Measurements from ENCODE around the gene GJC1. TPM values are rescaled to one million over a fixed set of nuclear protein-coding genes. Genes with fewer than 3 reads are reported as not detected.
"Not testable (repeated sequence)": the region's sequence is repeated elsewhere in the genome, so short reads cannot be mapped to it uniquely, and the experiment has no call there.

Gene GJC1
- total RNA-seq, 2 donors from 2014 or later: 1.6 to 2.6 TPM

GRCh38 chr17:44820631-44821212, 9.4 kb downstream of the GJC1 start:
- no peak for TF ChIP-seq POLR2A (IDR thresholded peaks at IDR 0.05)
- TF ChIP-seq, protein P1, sequence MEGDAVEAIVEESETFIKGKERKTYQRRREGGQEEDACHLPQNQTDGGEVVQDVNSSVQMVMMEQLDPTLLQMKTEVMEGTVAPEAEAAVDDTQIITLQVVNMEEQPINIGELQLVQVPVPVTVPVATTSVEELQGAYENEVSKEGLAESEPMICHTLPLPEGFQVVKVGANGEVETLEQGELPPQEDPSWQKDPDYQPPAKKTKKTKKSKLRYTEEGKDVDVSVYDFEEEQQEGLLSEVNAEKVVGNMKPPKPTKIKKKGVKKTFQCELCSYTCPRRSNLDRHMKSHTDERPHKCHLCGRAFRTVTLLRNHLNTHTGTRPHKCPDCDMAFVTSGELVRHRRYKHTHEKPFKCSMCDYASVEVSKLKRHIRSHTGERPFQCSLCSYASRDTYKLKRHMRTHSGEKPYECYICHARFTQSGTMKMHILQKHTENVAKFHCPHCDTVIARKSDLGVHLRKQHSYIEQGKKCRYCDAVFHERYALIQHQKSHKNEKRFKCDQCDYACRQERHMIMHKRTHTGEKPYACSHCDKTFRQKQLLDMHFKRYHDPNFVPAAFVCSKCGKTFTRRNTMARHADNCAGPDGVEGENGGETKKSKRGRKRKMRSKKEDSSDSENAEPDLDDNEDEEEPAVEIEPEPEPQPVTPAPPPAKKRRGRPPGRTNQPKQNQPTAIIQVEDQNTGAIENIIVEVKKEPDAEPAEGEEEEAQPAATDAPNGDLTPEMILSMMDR (IDR thresholded peaks at IDR 0.05): no peak
- ATAC-seq: no peak
- DNase-seq: no peak
- Histone ChIP-seq H3K27me3 (peaks cover 0 to 5% of the 10 kb centered on the region in 2 donors), H3K9me3 (no peaks in the 10 kb centered on the region), H3K36me3 (replicated peaks in 1 of 2; ENCODE audit: insufficient read depth in 1 of 2, low read depth in 2 of 2) (no peaks in the 10 kb centered on the region), H3K4me3 (no peak overlapping the region), H3K27ac (no peak overlapping the region), H3K4me1 (no peaks in the 10 kb centered on the region)
- intact Hi-C loops (cut with DNase I): no loop called here
- WGBS, 2 donors: 19 to 21% methylated on average over 7 of the region's 7 CpGs

- H3K27ac ChIP-seq; H3K36me3 ChIP-seq (replicated peaks in 1 of 2; ENCODE audit: insufficient read depth in 1 of 2, low read depth in 2 of 2); DNase-seq; intact Hi-C loops (cut with DNase I); H3K4me1 ChIP-seq; ATAC-seq; H3K9me3 ChIP-seq; H3K4me3 ChIP-seq; H3K27me3 ChIP-seq: not testable (repeated sequence)
- 81 to 87% methylated on average over 6 of the region's 6 CpGs for WGBS, 2 donors
These were observed 11.6 kb downstream of the GJC1 start for GRCh38 chr17:44818508-44818907.

- no peak for ATAC-seq
These were observed 17.8 kb downstream of the GJC1 start for GRCh38 chr17:44812263-44812662.

GRCh38 chr17:44808656-44809388, 21.3 kb downstream of the GJC1 start:
- 88 to 92% methylated on average over 9 of the region's 9 CpGs for WGBS, 2 donors
- H3K4me1 ChIP-seq; intact Hi-C loops (cut with DNase I): not testable (repeated sequence)

More at GRCh38 chr17:44812263-44812662, 17.8 kb downstream of the GJC1 start:
- DNase-seq: no peak
- H3K27me3 ChIP-seq: no peaks in the 10 kb centered on the region
- WGBS, 2 donors: 75 to 81% methylated on average over 4 of the region's 4 CpGs
- no peaks in the 10 kb centered on the region for H3K36me3 ChIP-seq (replicated peaks in 1 of 2; ENCODE audit: insufficient read depth in 1 of 2, low read depth in 2 of 2)
- no peaks in the 10 kb centered on the region for H3K9me3 ChIP-seq
- H3K27ac ChIP-seq: no peak overlapping the region
- no peak overlapping the region for H3K4me3 ChIP-seq
- H3K4me1 ChIP-seq: no peaks in the 10 kb centered on the region
- no peak for TF ChIP-seq POLR2A (IDR thresholded peaks at IDR 0.05)
- TF ChIP-seq, protein P1 (IDR thresholded peaks at IDR 0.05): no peak
- intact Hi-C loops (cut with DNase I): no loop called here

DNA sequence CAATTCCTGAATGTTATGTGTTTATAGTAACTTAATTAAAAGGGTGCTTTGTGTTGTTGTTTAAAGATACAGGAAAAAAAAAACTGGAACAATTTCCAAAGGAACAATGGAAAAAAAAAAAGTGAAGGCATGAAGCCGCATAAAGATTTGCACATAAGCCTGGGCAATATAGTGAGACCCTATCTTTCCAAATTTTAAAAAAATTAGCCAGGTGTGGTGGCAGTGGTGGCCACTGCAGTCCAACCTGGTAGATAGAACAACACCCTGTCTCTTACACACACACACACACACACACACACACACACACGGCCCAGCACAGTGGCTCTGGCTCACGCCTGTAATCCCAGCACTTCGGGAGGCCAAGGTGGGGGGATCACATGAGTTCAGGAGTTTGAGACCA, 21.9 kb downstream of the GJC1 start:
- Histone ChIP-seq H3K36me3 (replicated peaks in 1 of 2; ENCODE audit: insufficient read depth in 1 of 2, low read depth in 2 of 2) (no peaks in the 10 kb centered on the region), H3K27me3 (no peaks in the 10 kb centered on the region), H3K27ac (no peak overlapping the region), H3K4me3 (no peak overlapping the region), H3K9me3 (no peaks in the 10 kb centered on the region), H3K4me1 (no peaks in the 10 kb centered on the region)
- TF ChIP-seq, protein P1 (IDR thresholded peaks at IDR 0.05): no peak
- TF ChIP-seq POLR2A (IDR thresholded peaks at IDR 0.05): no peak
- intact Hi-C loops (cut with DNase I): no loop called here
- 73 to 92% methylated on average over 3 to 4 of the region's 4 CpGs for WGBS, 2 donors
- ATAC-seq (no peak), DNase-seq (no peak)

More at GRCh38 chr17:44808656-44809388, 21.3 kb downstream of the GJC1 start:
- not testable (repeated sequence) for H3K27me3 ChIP-seq; ATAC-seq; H3K27ac ChIP-seq; H3K9me3 ChIP-seq; H3K36me3 ChIP-seq (replicated peaks in 1 of 2; ENCODE audit: insufficient read depth in 1 of 2, low read depth in 2 of 2); DNase-seq; H3K4me3 ChIP-seq

GRCh38 chr17:44807817-44808155, 22.3 kb downstream of the GJC1 start:
- WGBS, 2 donors: 56 to 59% methylated on average over 3 of the region's 3 CpGs
- Histone ChIP-seq H3K9me3 (no peaks in the 10 kb centered on the region), H3K27ac (no peak overlapping the region), H3K4me3 (no peak overlapping the region), H3K4me1 (no peaks in the 10 kb centered on the region), H3K27me3 (no peaks in the 10 kb centered on the region), H3K36me3 (replicated peaks in 1 of 2; ENCODE audit: insufficient read depth in 1 of 2, low read depth in 2 of 2) (no peaks in the 10 kb centered on the region)
- TF ChIP-seq, protein P1 (IDR thresholded peaks at IDR 0.05): no peak
- TF ChIP-seq POLR2A (IDR thresholded peaks at IDR 0.05): no peak
- intact Hi-C loops (cut with DNase I): no loop called here
- ATAC-seq (no peak), DNase-seq (no peak)
